IPS-NIHi11 (cell line): ENCODE measurements around the gene CCDC85C.

Experiments
- DNase-seq: peaks from one replicate; pipeline ENCODE4 v3.0.0; 2012; ENCODE audit warnings: mixed read lengths, low spot score

The CCDC85C gene

DNA sequence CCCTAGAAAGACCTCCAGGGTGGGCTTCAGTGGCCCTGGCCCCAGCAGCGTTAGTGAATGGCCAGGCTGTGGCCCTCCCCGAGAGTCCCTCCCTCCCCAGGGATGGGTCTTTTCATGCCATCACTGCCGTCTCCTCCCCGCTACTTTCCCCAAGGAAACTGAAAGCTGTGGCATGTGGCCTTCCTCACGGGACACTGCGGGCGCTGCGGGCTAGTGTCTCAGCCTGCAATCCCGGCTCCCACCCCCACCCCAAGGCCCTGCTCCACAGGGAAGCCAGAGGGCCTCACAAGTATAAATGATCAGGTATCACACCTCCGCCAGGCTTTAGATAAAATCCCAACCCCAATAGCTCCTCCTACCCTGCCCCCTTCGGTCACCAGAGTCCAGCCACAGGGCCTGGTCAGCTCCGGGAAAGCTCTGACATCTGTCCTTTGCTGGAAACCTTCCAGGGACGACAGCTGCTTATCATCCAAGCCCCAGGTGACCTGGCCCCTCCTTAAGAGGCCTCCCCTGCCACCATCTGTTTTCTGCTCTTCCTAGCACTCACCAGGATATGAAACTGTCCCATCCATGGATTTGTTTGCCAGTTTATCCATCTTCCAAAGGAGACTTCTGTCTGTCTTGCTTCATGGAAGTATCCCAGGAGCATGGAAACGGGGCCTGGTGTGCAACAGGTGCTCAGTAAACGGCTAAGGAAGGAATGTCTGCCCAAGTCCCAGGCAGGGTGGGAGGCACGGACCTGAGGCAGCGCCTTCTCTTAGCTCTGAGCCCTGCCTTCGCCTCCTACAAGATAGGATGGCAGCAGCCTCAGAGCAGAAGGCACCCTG, 31.6 kb downstream of the CCDC85C start:
- DNase-seq = no peak

GRCh38 chr14:99571303-99571986, 32.6 kb downstream of the CCDC85C start:
- no peak for DNase-seq

DNA sequence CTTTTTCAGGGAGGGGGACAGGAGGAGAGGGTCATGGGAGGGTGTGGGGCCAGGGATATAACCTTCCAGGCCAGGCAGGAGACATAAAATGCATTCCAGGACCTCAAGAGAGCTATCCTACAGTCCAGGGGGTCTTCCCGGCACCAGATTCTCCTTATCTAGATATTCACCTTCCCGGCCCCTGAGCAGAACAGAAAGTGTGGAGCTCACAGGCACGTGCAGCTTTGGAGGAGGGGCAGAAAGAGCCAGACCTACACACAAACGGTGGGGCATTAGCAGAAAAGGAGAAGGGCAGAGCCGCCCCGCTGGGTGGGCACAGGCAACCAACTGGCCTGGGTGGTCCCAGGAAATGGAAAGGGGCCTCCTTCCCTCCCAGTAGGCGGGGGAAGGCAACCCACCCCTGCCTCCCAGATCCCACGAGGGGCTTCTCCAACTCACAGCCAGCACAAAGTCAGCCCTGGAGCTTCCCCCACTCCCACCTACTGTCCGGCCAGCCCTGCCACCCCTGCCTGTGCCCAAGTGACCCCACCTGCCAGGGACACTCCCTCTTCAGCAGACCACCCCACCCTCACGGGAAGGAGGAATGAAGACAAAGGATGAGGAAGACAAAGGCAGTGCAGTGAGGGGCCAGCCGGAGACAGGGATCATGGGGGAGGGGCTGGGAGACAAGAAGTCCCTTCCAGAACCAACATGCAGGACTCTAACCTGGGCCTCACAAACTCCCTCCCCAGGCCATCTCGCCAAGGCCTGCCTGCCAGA, 33.3 kb downstream of the CCDC85C start:
- DNase-seq = no peak

DNA sequence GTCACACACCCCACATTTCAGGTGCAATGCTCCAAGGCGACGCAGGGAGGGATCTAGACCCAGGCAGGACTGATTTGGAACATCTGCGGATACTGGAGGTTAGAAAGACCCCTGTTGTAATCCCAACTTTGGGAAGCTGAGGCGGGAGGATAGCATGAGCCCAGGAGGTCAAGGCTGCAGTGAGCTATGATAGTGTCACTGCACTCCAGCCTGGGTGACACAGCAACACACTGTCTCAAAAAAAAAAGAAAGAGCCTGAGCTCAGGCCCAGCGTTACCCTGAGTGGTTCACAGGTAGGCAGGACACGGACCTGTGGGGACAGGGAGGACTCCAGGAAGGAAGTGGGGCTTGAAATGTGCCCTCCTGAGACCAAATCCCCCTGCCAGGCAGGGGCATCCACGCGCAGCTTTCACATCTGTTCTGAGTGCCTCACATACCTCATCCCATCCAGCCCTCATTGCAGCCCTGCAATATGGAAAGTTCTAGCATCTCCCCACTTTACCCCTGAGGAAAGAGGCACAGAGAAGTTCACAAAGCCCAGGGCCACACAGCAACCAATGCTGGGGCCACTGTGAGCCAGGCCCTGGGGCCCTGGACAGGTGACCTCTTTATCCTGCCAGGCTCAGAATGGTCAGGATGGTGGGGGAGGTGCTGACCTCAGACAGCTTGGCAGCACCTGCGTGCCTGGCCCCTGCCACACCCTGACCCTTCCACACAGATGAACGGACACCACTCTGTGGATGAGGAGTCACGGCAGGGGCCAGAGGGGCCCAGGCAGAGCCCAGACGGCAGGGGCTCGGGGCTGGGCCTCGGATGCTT, 34.1 kb downstream of the CCDC85C start:
- DNase-seq = no peak

- DNase-seq = no peak
These were observed 35.1 kb downstream of the CCDC85C start for GRCh38 chr14:99568567-99569560.

- no peak for DNase-seq
These were observed 37.3 kb downstream of the CCDC85C start for GRCh38 chr14:99566390-99567354.

DNA sequence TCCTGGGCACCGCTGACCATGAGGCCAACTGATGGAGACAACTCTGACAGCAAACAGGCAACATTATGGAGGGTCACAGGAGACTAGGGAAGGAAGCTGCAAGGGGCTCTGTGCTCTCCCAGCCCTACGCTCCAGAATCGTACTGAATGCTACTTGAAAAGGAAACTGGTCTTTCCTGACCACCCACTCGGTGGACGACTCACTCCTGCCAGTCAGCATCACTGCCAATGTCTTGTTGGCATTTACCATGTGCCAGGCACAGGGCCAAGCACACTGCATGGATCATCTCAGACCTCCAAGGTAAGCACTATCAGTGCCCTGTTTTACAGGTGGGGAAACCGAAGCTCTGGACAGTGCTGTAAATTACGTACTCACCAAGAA, 38.0 kb downstream of the CCDC85C start:
- no peak for DNase-seq

- DNase-seq = no peak
These were observed 38.6 kb downstream of the CCDC85C start for GRCh38 chr14:99565383-99565782.

GRCh38 chr14:99564926-99565259, 39.1 kb downstream of the CCDC85C start:
- no peak for DNase-seq

- no peak for DNase-seq
These were observed 39.6 kb downstream of the CCDC85C start for GRCh38 chr14:99564256-99564925.

DNA sequence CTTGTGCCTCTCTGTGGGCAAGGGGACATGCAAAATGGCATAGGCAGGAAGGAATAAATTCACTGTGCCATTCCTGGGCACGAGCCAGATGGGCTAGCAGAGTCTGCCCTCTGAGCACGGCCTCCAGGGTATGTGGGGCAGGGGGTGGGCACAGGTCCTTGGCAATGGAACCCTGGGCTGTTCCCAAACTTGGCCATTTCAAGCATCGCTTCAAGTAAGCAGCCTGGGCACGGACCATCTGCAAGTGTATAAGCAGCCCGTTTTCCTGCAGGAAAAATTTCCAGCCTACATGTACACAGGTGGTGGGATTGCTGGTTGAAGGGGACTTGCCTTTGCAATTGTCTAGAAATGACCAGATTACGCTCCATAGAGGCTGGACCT, 40.3 kb downstream of the CCDC85C start:
- no peak for DNase-seq

GRCh38 chr14:99562856-99563748, 40.9 kb downstream of the CCDC85C start:
- DNase-seq = peak; percentile 87

GRCh38 chr14:99561864-99562263, 42.1 kb downstream of the CCDC85C start:
- DNase-seq = no peak

DNA sequence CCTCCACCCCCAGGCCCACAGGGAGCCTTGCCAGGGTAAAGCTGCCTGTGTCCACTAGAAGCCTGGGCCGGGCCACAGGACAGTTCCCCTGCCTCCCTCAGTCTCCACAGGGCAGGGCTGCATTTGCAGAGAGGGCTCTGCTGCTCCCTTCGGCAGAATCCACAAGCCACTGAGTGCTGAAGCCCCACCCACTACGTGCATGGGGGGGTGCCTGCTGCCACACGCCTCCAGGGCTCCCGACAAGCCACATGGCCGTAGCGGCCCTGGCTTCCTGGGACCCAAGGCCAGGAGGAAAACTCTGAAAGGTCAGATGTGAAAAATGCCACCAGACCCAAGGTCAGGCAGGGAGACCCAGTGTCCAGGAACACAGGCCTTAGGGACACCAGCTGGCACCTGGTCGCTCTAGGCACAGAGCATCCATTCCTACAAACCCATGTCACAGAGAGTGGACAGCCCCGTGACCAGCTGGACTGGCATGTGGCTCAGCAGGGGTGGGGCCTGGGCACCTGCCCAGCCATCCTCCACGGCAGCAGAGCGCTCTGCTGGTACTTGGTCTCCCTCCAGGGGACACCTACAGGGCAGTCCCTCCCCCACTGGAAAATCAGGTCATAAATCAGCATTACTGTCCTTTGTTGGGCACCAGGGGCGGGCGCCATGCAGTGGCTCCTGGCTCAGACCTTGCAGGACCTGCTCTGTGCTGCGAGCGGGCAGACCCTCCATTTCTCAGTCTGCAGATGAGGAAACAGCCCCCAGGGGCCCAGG, 42.9 kb downstream of the CCDC85C start:
- no peak for DNase-seq

GRCh38 chr14:99560403-99560802, 43.6 kb downstream of the CCDC85C start:
- no peak for DNase-seq

- DNase-seq = no peak
These were observed 44.6 kb downstream of the CCDC85C start for GRCh38 chr14:99559286-99559990.
